KMS-11 (cell line): ENCODE results near the gene CERS5.
A peak's percentile ranks its signal among the peaks of the same experiment; 100 is the strongest.
"Not testable (repeated sequence)": the region's sequence is repeated elsewhere in the genome, so short reads cannot be mapped to it uniquely, and the experiment has no call there.

Experiments
- H2AFZ ChIP-seq: fragments of 200-600 bp; sonication (generic); 2 replicates; pipeline ENCODE4 v1.6.1; 2016; ENCODE audit warnings: antibody characterized with exemption, mixed run types, low read depth
- H3K27ac ChIP-seq: fragments of 200-600 bp; sonication (generic); 2 replicates; pipeline ENCODE4 v1.6.1; 2016; ENCODE audit warnings: mild to moderate bottlenecking, mixed run types
- H3K27me3 ChIP-seq: fragments of 200-600 bp; sonication (generic); 2 replicates; pipeline ENCODE4 v1.6.1; 2017; ENCODE audit warnings: mild to moderate bottlenecking, low read depth, mixed run types, moderate library complexity; ENCODE audit not compliant: insufficient read depth
- H3K36me3 ChIP-seq: fragments of 200-600 bp; sonication (generic); 2 replicates; pipeline ENCODE4 v1.6.1; 2017; ENCODE audit warnings: mild to moderate bottlenecking, mixed run types; ENCODE audit not compliant: insufficient read depth
- H3K4me1 ChIP-seq: fragments of 200-600 bp; sonication (generic); 2 replicates; pipeline ENCODE4 v1.6.1; 2016; ENCODE audit warnings: mild to moderate bottlenecking, low read depth, mixed run types; ENCODE audit not compliant: poor library complexity, severe bottlenecking
- H3K4me2 ChIP-seq: fragments of 200-600 bp; sonication (generic); 2 replicates; pipeline ENCODE4 v1.7.0; 2016; ENCODE audit warnings: mild to moderate bottlenecking, mixed run types
- H3K4me3 ChIP-seq: fragments of 200-600 bp; sonication (generic); IDR thresholded peaks from 2 replicates; pipeline ENCODE4 v1.6.1; 2017; ENCODE audit warnings: low read depth, low read length, mixed read lengths; ENCODE audit not compliant: insufficient read depth
- H3K79me2 ChIP-seq: fragments of 200-600 bp; sonication (generic); 2 replicates; pipeline ENCODE4 v1.6.1; 2016; ENCODE audit warnings: low read depth, mixed run types; ENCODE audit not compliant: insufficient read depth
- H3K9ac ChIP-seq: fragments of 200-600 bp; sonication (generic); 2 replicates; pipeline ENCODE4 v1.6.1; 2016; ENCODE audit warnings: mild to moderate bottlenecking, mixed run types
- H4K20me1 ChIP-seq: fragments of 200-600 bp; sonication (generic); 2 replicates; pipeline ENCODE4 v1.6.1; 2016; ENCODE audit warnings: mild to moderate bottlenecking, mixed run types; ENCODE audit not compliant: insufficient read depth
- TF ChIP-seq, protein P1 (sequence below): fragments of 200-600 bp; sonication (generic); conservative IDR thresholded peaks from 2 replicates; pipeline ENCODE4 v1.6.1; 2017; ENCODE audit warnings: low read depth, mild to moderate bottlenecking, antibody characterized with exemption, low read length, moderate library complexity, mixed read lengths

Gene CERS5

DNA sequence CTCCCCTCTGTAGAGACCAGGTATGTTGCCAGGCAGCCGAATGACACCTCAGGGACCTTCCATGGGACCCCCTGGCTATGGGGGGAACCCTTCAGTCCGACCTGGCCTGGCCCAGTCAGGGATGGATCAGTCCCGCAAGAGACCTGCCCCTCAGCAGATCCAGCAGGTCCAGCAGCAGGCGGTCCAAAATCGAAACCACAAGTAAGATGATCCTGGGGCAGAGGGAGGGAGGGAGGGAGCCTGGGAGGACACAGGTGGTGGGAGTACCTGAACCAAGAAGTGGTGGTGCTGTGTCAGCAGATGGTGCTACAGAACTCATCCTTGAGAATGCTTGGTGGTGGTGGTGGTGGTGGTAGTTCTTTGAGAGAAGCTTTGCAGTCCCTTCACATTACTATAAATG, 81.0 kb downstream of the CERS5 start:
- no peak overlapping the region; the same call in 1 of the 2 replicates for H2AFZ ChIP-seq
- H3K27me3 ChIP-seq: no peaks in the 10 kb centered on the region
- peaks cover 5% of the 10 kb centered on the region; the same call in 1 of the 2 replicates for H3K79me2 ChIP-seq
- H3K27ac ChIP-seq: peak overlapping the region; percentile 63
- H3K4me1 ChIP-seq: peaks cover 39% of the 10 kb centered on the region
- TF ChIP-seq, protein P1, sequence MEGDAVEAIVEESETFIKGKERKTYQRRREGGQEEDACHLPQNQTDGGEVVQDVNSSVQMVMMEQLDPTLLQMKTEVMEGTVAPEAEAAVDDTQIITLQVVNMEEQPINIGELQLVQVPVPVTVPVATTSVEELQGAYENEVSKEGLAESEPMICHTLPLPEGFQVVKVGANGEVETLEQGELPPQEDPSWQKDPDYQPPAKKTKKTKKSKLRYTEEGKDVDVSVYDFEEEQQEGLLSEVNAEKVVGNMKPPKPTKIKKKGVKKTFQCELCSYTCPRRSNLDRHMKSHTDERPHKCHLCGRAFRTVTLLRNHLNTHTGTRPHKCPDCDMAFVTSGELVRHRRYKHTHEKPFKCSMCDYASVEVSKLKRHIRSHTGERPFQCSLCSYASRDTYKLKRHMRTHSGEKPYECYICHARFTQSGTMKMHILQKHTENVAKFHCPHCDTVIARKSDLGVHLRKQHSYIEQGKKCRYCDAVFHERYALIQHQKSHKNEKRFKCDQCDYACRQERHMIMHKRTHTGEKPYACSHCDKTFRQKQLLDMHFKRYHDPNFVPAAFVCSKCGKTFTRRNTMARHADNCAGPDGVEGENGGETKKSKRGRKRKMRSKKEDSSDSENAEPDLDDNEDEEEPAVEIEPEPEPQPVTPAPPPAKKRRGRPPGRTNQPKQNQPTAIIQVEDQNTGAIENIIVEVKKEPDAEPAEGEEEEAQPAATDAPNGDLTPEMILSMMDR: no peak
- no peak overlapping the region for H3K4me3 ChIP-seq
- peak overlapping the region; percentile 49; the same call in 1 of the 2 replicates for H3K9ac ChIP-seq
- H3K36me3 ChIP-seq: peaks cover 20% of the 10 kb centered on the region
- no peaks in the 10 kb centered on the region for H4K20me1 ChIP-seq
- peak overlapping the region; percentile 85 for H3K4me2 ChIP-seq

DNA sequence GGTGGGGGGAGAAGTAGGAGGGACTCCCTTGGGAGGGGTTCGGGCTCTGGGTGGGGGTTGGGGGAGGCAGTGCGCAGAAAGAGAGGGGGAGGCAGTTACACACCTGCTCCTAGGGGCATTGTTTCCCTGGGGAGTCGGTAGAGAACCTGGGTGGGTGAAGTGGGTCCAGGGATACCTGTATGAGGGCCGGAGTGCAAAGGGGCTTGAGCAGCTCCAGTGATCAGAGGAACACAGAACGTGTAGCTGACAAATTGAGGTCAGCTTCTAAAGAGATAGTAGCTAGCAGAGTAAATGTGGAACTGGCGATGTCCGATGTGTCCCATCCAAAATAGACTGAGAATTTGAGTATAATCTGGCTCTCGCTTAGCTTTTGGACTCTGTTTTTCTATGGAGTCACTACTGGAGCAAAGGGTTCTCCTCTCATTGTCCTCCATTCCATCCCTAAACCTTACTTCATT, 81.5 kb downstream of the CERS5 start:
- Histone ChIP-seq H3K27ac (peak overlapping the region; percentile 63), H3K79me2 (peaks cover 5% of the 10 kb centered on the region; the same call in 1 of the 2 replicates), H3K4me1 (peaks cover 39% of the 10 kb centered on the region)

DNA sequence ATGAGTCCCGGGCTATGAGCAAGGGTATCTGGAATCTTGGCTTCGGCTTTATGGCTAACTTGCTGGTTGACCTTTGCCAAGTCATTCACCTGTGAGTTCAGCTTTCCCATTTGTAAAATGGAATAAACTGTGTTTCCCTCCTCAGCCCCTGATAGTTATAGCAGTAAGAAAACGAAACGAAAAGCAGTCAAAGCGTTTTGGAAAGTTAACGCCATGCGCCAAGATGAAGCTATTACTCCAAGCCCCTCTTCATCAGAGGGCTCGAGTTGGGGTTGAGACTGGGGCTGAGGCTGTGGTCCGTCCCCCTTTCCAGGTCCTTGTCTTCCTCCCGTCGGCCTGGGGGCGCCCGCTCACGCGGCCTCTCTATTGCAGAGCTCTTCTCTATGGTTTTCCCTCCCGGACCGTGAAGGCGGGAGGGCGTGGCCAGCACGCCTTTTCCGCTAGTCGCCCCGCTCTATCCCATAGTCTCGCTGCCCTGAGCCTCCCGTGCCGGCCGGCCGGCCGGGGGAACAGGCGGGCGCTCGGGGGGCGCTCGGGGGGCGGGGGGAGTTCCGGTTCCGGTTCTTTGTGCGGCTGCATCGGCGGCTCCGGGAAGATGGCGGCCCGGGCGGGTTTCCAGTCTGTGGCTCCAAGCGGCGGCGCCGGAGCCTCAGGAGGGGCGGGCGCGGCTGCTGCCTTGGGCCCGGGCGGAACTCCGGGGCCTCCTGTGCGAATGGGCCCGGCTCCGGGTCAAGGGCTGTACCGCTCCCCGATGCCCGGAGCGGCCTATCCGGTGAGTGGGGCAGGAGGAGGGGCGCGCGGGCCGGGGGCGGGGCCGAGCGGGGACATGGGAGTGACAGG, 82.2 kb downstream of the CERS5 start, which contains the start of gene SMARCD1:
Gene SMARCD1 (plus strand): TSS at position 568 of the 840 bp plus-strand sequence. CDS start 28 bp downstream, at position 596.
- no peaks in the 10 kb centered on the region for H3K27me3 ChIP-seq
- H2AFZ ChIP-seq: peak within 1 kb of the TSS; percentile 79
- H4K20me1 ChIP-seq: no peaks in the 10 kb centered on the region
- peak within 1 kb of the TSS; percentile 85 for H3K4me2 ChIP-seq
- H3K4me3 ChIP-seq: no peak within 1 kb of the TSS
- TF ChIP-seq, protein P1: peak; percentile 47
- peaks cover 5% of the 10 kb centered on the region; the same call in 1 of the 2 replicates for H3K79me2 ChIP-seq
- H3K27ac ChIP-seq: peak within 1 kb of the TSS; percentile 63
- H3K9ac ChIP-seq: peak within 1 kb of the TSS; percentile 49
- H3K4me1 ChIP-seq: peaks cover 39% of the 10 kb centered on the region
- H3K36me3 ChIP-seq: peaks cover 15% of the 10 kb centered on the region

More for the DNA sequence above, 81.5 kb downstream of the CERS5 start:
- H2AFZ ChIP-seq: peak overlapping the region; percentile 79; the same call in 1 of the 2 replicates
- H3K9ac ChIP-seq: peak overlapping the region; percentile 49; the same call in 1 of the 2 replicates
- H3K4me2 ChIP-seq: peak overlapping the region; percentile 85
- no peaks in the 10 kb centered on the region for H3K27me3 ChIP-seq
- peaks cover 20% of the 10 kb centered on the region for H3K36me3 ChIP-seq
- TF ChIP-seq, protein P1: no peak
- H4K20me1 ChIP-seq: no peaks in the 10 kb centered on the region
- no peak overlapping the region for H3K4me3 ChIP-seq

DNA sequence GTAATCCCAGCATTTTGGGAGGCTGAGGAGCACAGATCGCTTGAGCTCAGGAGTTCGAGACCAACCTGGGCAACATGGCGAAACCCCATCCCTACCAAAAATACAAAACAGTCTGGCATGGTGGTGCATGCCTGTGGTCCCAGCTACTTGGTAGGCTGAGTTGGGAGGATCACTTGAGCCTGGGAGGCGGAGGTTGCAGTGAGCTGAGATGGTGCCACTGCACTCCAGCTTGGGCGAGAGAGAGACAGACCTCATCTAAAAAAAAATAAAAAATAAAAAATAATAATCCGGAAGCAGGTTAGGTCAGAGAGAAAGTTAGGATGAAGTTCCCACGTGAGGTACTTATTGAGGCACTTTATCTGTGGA, 82.8 kb downstream of the CERS5 start:
- Histone ChIP-seq H3K4me1 (peaks cover 39% of the 10 kb centered on the region), H3K4me2 (peak overlapping the region; percentile 69), H2AFZ (peak overlapping the region; percentile 79), H3K9ac (peak overlapping the region; percentile 49), H3K27ac (peak overlapping the region; percentile 63)
- H3K36me3 ChIP-seq, H3K79me2 ChIP-seq, H3K4me3 ChIP-seq, H4K20me1 ChIP-seq, H3K27me3 ChIP-seq: not testable (repeated sequence)
